ENCODE measurements around the gene LRMDA. TPM values are rescaled to one million over a fixed set of nuclear protein-coding genes. Genes with fewer than 3 reads are reported as not detected.
"Not testable (repeated sequence)": the region's sequence is repeated elsewhere in the genome, so short reads cannot be mapped to it uniquely, and the experiment has no call there.

Gene LRMDA
- total RNA-seq, 3 donors from 2014 or later: 8.3 to 17.1 (median 11.1) TPM

DNA sequence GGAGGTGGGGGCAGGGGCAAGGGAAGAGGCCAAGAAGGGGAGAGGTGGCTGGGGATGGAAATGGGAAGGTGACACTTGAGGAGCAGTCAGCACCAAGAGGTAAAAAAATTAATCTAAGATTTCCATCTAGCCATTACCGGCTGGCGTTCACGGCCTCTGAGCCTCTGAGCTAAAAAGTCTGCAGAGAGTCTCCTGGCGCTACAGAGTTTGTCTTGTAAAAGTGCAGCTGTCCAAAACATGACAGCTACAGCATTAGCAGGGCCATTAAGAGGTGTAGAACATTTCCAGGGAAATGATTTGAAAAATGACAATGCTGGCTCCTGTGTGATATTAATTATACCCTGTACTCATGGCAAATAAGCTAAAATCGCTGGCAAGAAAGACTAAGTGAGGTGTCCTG lies 167.6 kb downstream of the LRMDA start:
- no peak overlapping the region for H3K27ac ChIP-seq
- no peak overlapping the region for H3K4me3 ChIP-seq
- no peaks in the 10 kb centered on the region for H3K9me3 ChIP-seq
- no peaks in the 10 kb centered on the region for H3K27me3 ChIP-seq
- DNase-seq (ENCODE audit: low spot score in 2 of 2): no peak
- no peaks in the 10 kb centered on the region for H3K4me1 ChIP-seq
- no peaks in the 10 kb centered on the region for H3K36me3 ChIP-seq
- no peak for TF ChIP-seq POLR2A (IDR thresholded peaks at IDR 0.05)
- intact Hi-C loops (cut with DNase I; ENCODE audit: low total_unique reads): no loop called here

DNA sequence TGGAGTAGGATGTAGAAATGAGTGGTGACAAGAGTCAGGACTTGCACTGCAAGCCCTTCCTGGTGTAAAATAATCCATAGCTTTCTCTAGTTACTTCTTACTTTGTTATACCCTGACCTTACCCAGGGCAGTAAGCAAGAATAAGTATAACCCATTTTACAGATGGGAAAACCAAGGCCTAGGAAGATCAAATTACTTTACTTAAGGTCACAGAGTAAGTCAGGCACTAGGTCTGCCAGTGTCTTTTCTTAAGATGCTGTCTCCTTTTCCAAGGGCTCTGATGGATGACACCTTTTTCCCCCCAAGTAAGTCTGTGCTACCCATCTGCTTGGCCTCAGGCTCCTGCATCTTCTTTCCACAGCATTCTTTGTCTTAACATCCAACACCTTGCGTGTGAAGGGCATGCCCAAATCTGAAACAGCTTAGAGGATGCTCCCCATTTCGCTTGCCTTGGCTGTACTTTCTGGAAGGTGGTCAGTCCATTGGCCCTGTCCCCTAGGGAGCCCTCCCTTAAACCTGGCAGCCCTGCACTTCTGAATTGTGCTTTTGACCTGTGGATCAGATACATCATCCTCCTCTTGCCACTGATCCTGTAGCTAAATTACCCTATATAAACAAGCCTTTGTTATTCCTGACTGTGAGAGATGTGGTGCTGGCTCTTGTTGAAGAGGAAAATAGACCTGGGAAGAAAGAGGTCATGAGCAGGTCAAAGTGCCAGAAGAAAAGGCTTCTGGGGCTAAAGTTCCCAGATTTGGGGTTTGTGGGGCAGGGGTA lies 168.6 kb downstream of the LRMDA start:
- Histone ChIP-seq H3K9me3 (no peaks in the 10 kb centered on the region), H3K4me3 (no peak overlapping the region), H3K36me3 (no peaks in the 10 kb centered on the region), H3K4me1 (no peaks in the 10 kb centered on the region), H3K27me3 (no peaks in the 10 kb centered on the region), H3K27ac (no peak overlapping the region)
- intact Hi-C loops (cut with DNase I; ENCODE audit: low total_unique reads): no loop called here
- no peak for DNase-seq (ENCODE audit: low spot score in 2 of 2)
- no peak for TF ChIP-seq POLR2AphosphoS5 (IDR thresholded peaks at IDR 0.05)
- TF ChIP-seq, protein P1, sequence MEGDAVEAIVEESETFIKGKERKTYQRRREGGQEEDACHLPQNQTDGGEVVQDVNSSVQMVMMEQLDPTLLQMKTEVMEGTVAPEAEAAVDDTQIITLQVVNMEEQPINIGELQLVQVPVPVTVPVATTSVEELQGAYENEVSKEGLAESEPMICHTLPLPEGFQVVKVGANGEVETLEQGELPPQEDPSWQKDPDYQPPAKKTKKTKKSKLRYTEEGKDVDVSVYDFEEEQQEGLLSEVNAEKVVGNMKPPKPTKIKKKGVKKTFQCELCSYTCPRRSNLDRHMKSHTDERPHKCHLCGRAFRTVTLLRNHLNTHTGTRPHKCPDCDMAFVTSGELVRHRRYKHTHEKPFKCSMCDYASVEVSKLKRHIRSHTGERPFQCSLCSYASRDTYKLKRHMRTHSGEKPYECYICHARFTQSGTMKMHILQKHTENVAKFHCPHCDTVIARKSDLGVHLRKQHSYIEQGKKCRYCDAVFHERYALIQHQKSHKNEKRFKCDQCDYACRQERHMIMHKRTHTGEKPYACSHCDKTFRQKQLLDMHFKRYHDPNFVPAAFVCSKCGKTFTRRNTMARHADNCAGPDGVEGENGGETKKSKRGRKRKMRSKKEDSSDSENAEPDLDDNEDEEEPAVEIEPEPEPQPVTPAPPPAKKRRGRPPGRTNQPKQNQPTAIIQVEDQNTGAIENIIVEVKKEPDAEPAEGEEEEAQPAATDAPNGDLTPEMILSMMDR (IDR thresholded peaks at IDR 0.05): no peak
- no peak for TF ChIP-seq POLR2A (IDR thresholded peaks at IDR 0.05)

DNA sequence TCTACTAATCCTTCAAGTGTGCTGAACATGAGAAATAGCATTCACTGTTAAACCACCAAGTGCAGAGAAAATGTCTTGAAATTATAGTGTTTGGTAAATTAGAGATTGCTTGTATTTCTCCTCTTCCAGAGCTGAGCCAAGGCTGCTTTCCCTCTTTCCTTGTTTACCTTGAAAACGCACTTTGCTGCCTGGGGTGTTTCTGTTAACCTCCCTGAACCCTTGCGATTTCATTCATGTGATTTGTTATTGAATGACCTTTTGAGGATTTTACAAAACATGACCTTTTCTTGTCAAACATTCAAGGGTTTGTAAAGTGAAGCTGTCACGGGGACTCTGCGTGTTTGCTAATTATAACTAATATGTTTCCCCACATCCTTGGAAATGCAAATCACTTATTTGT lies 169.4 kb downstream of the LRMDA start:
- no peak for DNase-seq (ENCODE audit: low spot score in 2 of 2)
- Histone ChIP-seq H3K27ac (no peak overlapping the region), H3K4me3 (no peak overlapping the region), H3K4me1 (no peaks in the 10 kb centered on the region), H3K36me3 (no peaks in the 10 kb centered on the region), H3K27me3 (no peaks in the 10 kb centered on the region), H3K9me3 (no peaks in the 10 kb centered on the region)
- no peak for TF ChIP-seq POLR2A (IDR thresholded peaks at IDR 0.05)
- no peak for TF ChIP-seq POLR2AphosphoS5 (IDR thresholded peaks at IDR 0.05)
- TF ChIP-seq, protein P1 (IDR thresholded peaks at IDR 0.05): no peak
- intact Hi-C loops (cut with DNase I; ENCODE audit: low total_unique reads): no loop called here

DNA sequence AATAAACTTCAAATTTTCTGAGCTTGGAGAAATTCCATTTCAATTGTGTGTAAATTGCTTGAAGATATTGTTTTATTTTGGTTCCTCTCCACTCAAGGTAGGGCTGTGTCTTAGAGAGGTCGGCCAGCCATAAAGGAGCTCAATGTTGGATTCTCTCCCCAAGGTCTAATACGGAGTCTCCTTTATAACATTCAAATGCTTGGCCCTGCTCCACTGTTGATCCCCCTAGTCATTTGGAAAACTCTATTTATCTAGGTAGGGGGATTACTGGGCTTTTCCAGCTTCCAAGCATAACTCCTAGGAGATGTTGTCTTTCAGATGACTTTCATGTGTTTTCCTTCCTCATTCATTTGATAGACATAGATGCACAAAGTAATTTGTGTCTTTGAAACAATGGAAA lies 170.9 kb downstream of the LRMDA start:
- no peaks in the 10 kb centered on the region for H3K36me3 ChIP-seq
- no peaks in the 10 kb centered on the region for H3K9me3 ChIP-seq
- no peak overlapping the region for H3K27ac ChIP-seq
- no peak for DNase-seq (ENCODE audit: low spot score in 2 of 2)
- TF ChIP-seq POLR2AphosphoS5 (IDR thresholded peaks at IDR 0.05) (no peak), POLR2A (IDR thresholded peaks at IDR 0.05) (no peak)
- TF ChIP-seq, protein P1 (IDR thresholded peaks at IDR 0.05): no peak
- intact Hi-C loops (cut with DNase I; ENCODE audit: low total_unique reads): no loop called here
- H3K4me3 ChIP-seq: no peak overlapping the region
- no peaks in the 10 kb centered on the region for H3K27me3 ChIP-seq
- no peaks in the 10 kb centered on the region for H3K4me1 ChIP-seq

DNA sequence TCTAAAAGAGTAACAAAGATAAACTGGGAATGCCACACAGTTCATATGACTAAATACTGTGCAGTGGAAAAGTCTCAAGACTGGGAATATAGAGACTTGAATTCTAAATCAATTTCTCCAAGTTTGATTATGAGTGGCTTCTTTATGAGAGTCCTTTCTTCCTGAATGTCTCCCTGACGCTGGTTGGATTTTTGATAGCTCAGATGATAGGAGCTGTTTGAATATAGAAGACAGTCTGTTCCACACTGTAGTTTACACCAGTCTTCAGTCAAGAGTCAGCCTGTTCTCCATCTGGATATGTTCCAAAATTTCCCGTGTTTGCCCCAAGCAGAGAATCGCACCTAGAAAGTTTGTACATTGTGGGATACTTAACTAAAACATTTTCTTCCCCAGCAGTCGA lies 173.7 kb downstream of the LRMDA start:
- no peak for DNase-seq (ENCODE audit: low spot score in 2 of 2)
- no peak for TF ChIP-seq POLR2AphosphoS5 (IDR thresholded peaks at IDR 0.05)
- Histone ChIP-seq H3K27ac (no peak overlapping the region), H3K27me3 (no peaks in the 10 kb centered on the region), H3K36me3 (no peaks in the 10 kb centered on the region), H3K9me3 (no peaks in the 10 kb centered on the region), H3K4me3 (no peak overlapping the region), H3K4me1 (no peaks in the 10 kb centered on the region)
- intact Hi-C loops (cut with DNase I; ENCODE audit: low total_unique reads): no loop called here

DNA sequence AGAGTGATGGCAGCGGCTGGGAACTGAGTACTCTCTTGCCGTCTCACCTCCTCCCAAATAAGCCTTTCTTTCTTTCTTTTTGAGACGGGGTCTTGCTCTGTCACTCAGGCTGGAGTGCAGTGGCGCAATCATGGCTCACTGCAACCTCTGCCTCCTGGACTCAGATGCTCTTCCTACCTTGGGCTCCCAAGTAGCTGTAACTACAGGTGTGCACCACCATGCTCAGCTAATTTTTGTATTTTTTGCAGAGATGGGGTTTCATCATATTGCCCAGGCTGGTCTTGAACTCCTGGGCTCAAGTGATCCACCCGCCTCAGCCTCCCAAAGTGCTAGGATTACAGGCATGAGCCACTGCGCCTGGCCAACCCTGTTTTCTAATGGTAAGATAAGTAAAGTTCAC lies 174.4 kb downstream of the LRMDA start:
- H3K4me3 ChIP-seq; H3K36me3 ChIP-seq; H3K9me3 ChIP-seq; intact Hi-C loops (cut with DNase I; ENCODE audit: low total_unique reads); DNase-seq (ENCODE audit: low spot score in 2 of 2); H3K27me3 ChIP-seq; H3K4me1 ChIP-seq; H3K27ac ChIP-seq: not testable (repeated sequence)
